K562 (cell line): ENCODE data around the gene SLC35G6. TPM values are rescaled to one million over a fixed set of nuclear protein-coding genes. Genes with fewer than 3 reads are reported as not detected.
A peak's percentile ranks its signal among the peaks of the same experiment; 100 is the strongest.

ENCODE experiments used
- ATF1 ChIP-seq, 2 experiments: fragments of 450-650 bp in 1 of 2; IDR thresholded peaks; 2 replicates each; pipeline ENCODE4 v1.6.1; 2016; ENCODE audit warnings: missing compliant biosample characterization in 1 of 2, missing genetic modification characterization in 1 of 2
- BRD4 ChIP-seq: fragments of 200-600 bp; sonication (generic); IDR thresholded peaks from 2 replicates; pipeline ENCODE4 v1.6.1; 2017; ENCODE audit warnings: inconsistent platforms
- CHCHD3 ChIP-seq: fragments of 250-450 bp; sonication (Bioruptor Pico); IDR thresholded peaks from 2 replicates; pipeline ENCODE4 v2.1.2; 2022; ENCODE audit warnings: mild to moderate bottlenecking
- CTBP1 ChIP-seq: fragments of 450-650 bp; IDR thresholded peaks from 2 replicates; pipeline ENCODE4 v1.6.1; 2016; ENCODE audit warnings: borderline replicate concordance
- DDX20 ChIP-seq: fragments of 450-650 bp; IDR thresholded peaks from 2 replicates; pipeline ENCODE4 v1.6.1; 2016; ENCODE audit warnings: missing genetic modification characterization, low read depth, mild to moderate bottlenecking, missing compliant biosample characterization, moderate library complexity
- GATAD2A ChIP-seq: fragments of 450-650 bp; IDR thresholded peaks from 2 replicates; pipeline ENCODE4 v1.6.1; 2017
- KAT7 ChIP-seq: sonication (generic); formaldehyde crosslinking; IDR thresholded peaks from 2 replicates; pipeline ENCODE4 v1.8.0; 2022; ENCODE audit warnings: missing genetic modification reagents, mild to moderate bottlenecking, borderline replicate concordance
- KLF10 ChIP-seq: fragments of 250-450 bp; sonication (Bioruptor Pico); IDR thresholded peaks from 2 replicates; pipeline ENCODE4 v1.6.1; 2021; ENCODE audit warnings: matching md5 sums
- MAZ ChIP-seq, 2 experiments: fragments of 450-650 bp in 1 of 2; sonication (generic) in 1 of 2; formaldehyde crosslinking; IDR thresholded peaks in 1 of 2; conservative IDR thresholded peaks in 1 of 2; 2 replicates each; pipeline versions ENCODE4 v1.4.0 to v1.5.0; 2020; ENCODE audit warnings: mild to moderate bottlenecking in 1 of 2, missing genetic modification reagents in 1 of 2
- MEIS2 ChIP-seq: fragments of 450-650 bp; IDR thresholded peaks from 2 replicates; pipeline ENCODE4 v1.6.1; 2014; ENCODE audit warnings: mild to moderate bottlenecking; ENCODE audit not compliant: partially characterized antibody
- SIN3A ChIP-seq, 2 experiments: fragments of 150-350 bp in 1 of 2; IDR thresholded peaks; 2 replicates each; pipeline ENCODE4 v1.6.1; 2011 to 2016; ENCODE audit warnings: borderline replicate concordance in 2 of 2, low read depth in 2 of 2, low read length in 2 of 2, mild to moderate bottlenecking in 2 of 2, moderate library complexity in 2 of 2; ENCODE audit not compliant: control insufficient read depth in 1 of 2
- SMARCE1 ChIP-seq: fragments of 450-650 bp; IDR thresholded peaks from 2 replicates; pipeline ENCODE4 v1.7.1; 2016; ENCODE audit warnings: mild to moderate bottlenecking
- ZFPM2 ChIP-seq: fragments of 250-450 bp; sonication (Bioruptor Pico); IDR thresholded peaks from 2 replicates; pipeline ENCODE4 v1.5.1; 2022; ENCODE audit warnings: mild to moderate bottlenecking
- ZKSCAN1 ChIP-seq: fragments of 150-350 bp; IDR thresholded peaks from 2 replicates; pipeline ENCODE4 v1.6.1; 2016; ENCODE audit warnings: low read depth, low read length
- ZNF253 ChIP-seq: fragments of 250-450 bp; sonication (Bioruptor Pico); conservative IDR thresholded peaks from 2 replicates; pipeline ENCODE4 v1.6.1; 2021; ENCODE audit warnings: mild to moderate bottlenecking
- ZNF445 ChIP-seq: fragments of 250-450 bp; sonication (Bioruptor Pico); IDR thresholded peaks from 2 replicates; pipeline ENCODE4 v1.4.0; 2020; ENCODE audit warnings: low read depth, mild to moderate bottlenecking, moderate library complexity
- ZNF589 ChIP-seq: fragments of 200-800 bp; sonication (Bioruptor generic); IDR thresholded peaks from 2 replicates; pipeline ENCODE4 v1.6.1; 2016; ENCODE audit warnings: low read depth, missing genetic modification characterization, missing compliant biosample characterization
- polyA plus RNA-seq, 8 experiments: library from polyadenylated mRNA; depleted of rRNA in 4 of 8; stranded (reverse) in 5 of 8; unstranded in 3 of 8; fragments of >200 nt; fragmentation: Nextera tagmentation in 2 of 8; fragmentation: Illumina TruSeq in 1 of 8; extraction: Ambion mirVana in 2 of 8; extraction: Trizol in 1 of 8; gene quantifications; 2 replicates each; pipeline versions ENCODE4 v1.2.1 to v1.2.3, GENCODE V29; 2011 to 2014; ENCODE audit warnings: inconsistent platforms in 1 of 8, missing spikeins in 1 of 8
- total RNA-seq, 7 experiments: library from RNA; depleted of rRNA in 6 of 7; stranded (reverse); fragments of >200 nt in 6 of 7; fragmentation: Illumina TruSeq in 2 of 7; extraction: Trizol in 2 of 7; gene quantifications; 2 replicates each; pipeline versions ENCODE4 v1.2.1 to v1.2.3, GENCODE V29; 2011 to 2021; ENCODE audit warnings: low replicate concordance in 1 of 7
- TF ChIP-seq, protein P1 (sequence below): sonication (generic); IDR thresholded peaks from 2 replicates; pipeline ENCODE4 v1.6.1; 2016
- TF ChIP-seq, protein P2 (sequence below): fragments of 250-450 bp; sonication (Bioruptor Pico); IDR thresholded peaks from 2 replicates; pipeline ENCODE4 v1.4.0; 2020
- TF ChIP-seq, protein P3 (sequence below): sonication (generic); formaldehyde crosslinking; IDR thresholded peaks from 2 replicates; pipeline ENCODE4 v1.8.0; 2022; ENCODE audit warnings: missing genetic modification reagents, mild to moderate bottlenecking, moderate library complexity, borderline replicate concordance

The SLC35G6 gene
- total and polyA plus RNA-seq, 9 of the 15 experiments (the other 6 are each of a cell fraction or from before 2014, with no cell fraction given) = not detected

DNA sequence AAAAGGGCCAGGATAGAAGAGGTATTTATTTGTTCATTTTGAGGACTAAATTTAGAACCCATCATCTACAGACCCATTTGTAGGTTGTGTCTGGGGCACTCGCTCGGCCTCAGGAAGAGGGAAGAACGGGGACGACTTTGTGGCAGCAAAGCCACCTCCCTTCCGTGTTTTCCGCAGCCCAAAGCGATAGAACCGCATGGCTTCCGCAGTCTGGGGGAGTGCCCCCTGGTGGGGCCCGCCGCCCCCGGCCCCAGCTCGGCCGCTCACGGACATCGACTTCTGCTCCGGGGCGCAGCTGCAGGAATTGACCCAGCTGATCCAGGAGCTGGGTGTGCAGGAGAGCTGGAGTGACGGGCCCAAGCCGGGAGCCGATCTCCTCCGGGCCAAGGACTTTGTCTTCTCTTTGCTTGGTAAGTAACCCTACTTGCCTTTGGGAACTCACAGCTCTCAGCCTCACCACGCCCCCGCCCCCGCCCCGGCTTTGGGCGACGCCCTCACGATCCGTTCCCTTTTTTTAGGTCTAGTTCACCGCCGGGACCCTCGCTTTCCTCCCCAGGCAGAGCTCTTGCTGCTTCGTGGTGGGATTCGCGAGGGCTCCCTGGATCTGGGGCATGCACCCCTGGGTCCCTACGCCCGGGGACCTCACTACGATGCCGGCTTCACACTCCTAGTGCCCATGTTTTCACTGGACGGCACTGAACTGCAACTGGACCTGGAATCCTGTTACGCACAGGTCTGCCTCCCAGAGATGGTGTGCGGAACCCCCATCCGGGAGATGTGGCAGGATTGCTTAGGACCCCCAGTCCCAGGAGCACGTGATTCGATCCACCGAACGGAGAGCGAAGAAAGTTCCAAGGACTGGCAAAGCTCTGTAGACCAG lies 45.3 kb upstream of the SLC35G6 start (continued):
- TF ChIP-seq ATF1 (CRISPR knock-in tag; IDR thresholded peaks at IDR 0.05) = no peak
- 0 out of 2 replicates have a peak, but pooled peaks have one; percentile 2 for TF ChIP-seq ATF1 (tag; IDR thresholded peaks at IDR 0.05)
- TF ChIP-seq ZFPM2 = no peak
- TF ChIP-seq MAZ (CRISPR knock-in tag; conservative IDR thresholded peaks at IDR 0.05 in 1 of 2, IDR thresholded peaks at IDR 0.05 in 1 of 2) = peak in 1 of 2 experiments; percentile 50; a peak in 1 of 4 replicates
- TF ChIP-seq CTBP1 = 0 out of 2 replicates have a peak, but pooled peaks have one; percentile 2
- 0 out of 2 replicates have a peak, but pooled peaks have one; percentile 44 for TF ChIP-seq KAT7
- TF ChIP-seq, protein P1, sequence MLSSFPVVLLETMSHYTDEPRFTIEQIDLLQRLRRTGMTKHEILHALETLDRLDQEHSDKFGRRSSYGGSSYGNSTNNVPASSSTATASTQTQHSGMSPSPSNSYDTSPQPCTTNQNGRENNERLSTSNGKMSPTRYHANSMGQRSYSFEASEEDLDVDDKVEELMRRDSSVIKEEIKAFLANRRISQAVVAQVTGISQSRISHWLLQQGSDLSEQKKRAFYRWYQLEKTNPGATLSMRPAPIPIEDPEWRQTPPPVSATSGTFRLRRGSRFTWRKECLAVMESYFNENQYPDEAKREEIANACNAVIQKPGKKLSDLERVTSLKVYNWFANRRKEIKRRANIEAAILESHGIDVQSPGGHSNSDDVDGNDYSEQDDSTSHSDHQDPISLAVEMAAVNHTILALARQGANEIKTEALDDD = no peak
- TF ChIP-seq MEIS2 = no peak
- TF ChIP-seq, protein P2, sequence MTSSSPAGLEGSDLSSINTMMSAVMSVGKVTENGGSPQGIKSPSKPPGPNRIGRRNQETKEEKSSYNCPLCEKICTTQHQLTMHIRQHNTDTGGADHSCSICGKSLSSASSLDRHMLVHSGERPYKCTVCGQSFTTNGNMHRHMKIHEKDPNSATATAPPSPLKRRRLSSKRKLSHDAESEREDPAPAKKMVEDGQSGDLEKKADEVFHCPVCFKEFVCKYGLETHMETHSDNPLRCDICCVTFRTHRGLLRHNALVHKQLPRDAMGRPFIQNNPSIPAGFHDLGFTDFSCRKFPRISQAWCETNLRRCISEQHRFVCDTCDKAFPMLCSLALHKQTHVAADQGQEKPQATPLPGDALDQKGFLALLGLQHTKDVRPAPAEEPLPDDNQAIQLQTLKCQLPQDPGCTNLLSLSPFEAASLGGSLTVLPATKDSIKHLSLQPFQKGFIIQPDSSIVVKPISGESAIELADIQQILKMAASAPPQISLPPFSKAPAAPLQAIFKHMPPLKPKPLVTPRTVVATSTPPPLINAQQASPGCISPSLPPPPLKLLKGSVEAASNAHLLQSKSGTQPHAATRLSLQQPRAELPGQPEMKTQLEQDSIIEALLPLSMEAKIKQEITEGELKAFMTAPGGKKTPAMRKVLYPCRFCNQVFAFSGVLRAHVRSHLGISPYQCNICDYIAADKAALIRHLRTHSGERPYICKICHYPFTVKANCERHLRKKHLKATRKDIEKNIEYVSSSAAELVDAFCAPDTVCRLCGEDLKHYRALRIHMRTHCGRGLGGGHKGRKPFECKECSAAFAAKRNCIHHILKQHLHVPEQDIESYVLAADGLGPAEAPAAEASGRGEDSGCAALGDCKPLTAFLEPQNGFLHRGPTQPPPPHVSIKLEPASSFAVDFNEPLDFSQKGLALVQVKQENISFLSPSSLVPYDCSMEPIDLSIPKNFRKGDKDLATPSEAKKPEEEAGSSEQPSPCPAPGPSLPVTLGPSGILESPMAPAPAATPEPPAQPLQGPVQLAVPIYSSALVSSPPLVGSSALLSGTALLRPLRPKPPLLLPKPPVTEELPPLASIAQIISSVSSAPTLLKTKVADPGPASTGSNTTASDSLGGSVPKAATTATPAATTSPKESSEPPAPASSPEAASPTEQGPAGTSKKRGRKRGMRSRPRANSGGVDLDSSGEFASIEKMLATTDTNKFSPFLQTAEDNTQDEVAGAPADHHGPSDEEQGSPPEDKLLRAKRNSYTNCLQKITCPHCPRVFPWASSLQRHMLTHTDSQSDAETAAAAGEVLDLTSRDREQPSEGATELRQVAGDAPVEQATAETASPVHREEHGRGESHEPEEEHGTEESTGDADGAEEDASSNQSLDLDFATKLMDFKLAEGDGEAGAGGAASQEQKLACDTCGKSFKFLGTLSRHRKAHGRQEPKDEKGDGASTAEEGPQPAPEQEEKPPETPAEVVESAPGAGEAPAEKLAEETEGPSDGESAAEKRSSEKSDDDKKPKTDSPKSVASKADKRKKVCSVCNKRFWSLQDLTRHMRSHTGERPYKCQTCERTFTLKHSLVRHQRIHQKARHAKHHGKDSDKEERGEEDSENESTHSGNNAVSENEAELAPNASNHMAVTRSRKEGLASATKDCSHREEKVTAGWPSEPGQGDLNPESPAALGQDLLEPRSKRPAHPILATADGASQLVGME (CRISPR knock-in tag) = no peak
- no peak for TF ChIP-seq ZNF589 (CRISPR knock-in tag)
- TF ChIP-seq GATAD2A = no peak
- TF ChIP-seq ZNF445 = no peak
- TF ChIP-seq SMARCE1 = no peak
- no peak for TF ChIP-seq ZNF253 (CRISPR knock-in tag)
- TF ChIP-seq SIN3A (IDR thresholded peaks at IDR 0.05; ENCODE audit: borderline replicate concordance in 2 of 2, control insufficient read depth in 1 of 2, low read depth in 2 of 2, low read length in 2 of 2) = peak in 1 of 2 experiments; percentile 59; a peak in 1 of 4 replicates
- no peak for TF ChIP-seq DDX20
- no peak for TF ChIP-seq BRD4
- TF ChIP-seq, protein P3, sequence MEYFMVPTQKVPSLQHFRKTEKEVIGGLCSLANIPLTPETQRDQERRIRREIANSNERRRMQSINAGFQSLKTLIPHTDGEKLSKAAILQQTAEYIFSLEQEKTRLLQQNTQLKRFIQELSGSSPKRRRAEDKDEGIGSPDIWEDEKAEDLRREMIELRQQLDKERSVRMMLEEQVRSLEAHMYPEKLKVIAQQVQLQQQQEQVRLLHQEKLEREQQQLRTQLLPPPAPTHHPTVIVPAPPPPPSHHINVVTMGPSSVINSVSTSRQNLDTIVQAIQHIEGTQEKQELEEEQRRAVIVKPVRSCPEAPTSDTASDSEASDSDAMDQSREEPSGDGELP (CRISPR knock-in tag) = peak; percentile 85
- TF ChIP-seq ZKSCAN1 = 0 out of 2 replicates have a peak, but pooled peaks have one; percentile 13
- TF ChIP-seq CHCHD3 (CRISPR knock-in tag) = no peak
- no peak for TF ChIP-seq KLF10
